GM19463 (cell line): ENCODE results near the gene ZNF782.
"Not testable (repeated sequence)": the region's sequence is repeated elsewhere in the genome, so short reads cannot be mapped to it uniquely, and the experiment has no call there.

Experiments
- ATAC-seq: cut with Tn5 transposase; IDR thresholded peaks from one replicate; pipeline ENCODE4 v1.9.1; 2021; ENCODE audit warnings: mild to moderate bottlenecking, moderate library complexity; ENCODE audit not compliant: unreplicated experiment

ZNF782 gene

DNA sequence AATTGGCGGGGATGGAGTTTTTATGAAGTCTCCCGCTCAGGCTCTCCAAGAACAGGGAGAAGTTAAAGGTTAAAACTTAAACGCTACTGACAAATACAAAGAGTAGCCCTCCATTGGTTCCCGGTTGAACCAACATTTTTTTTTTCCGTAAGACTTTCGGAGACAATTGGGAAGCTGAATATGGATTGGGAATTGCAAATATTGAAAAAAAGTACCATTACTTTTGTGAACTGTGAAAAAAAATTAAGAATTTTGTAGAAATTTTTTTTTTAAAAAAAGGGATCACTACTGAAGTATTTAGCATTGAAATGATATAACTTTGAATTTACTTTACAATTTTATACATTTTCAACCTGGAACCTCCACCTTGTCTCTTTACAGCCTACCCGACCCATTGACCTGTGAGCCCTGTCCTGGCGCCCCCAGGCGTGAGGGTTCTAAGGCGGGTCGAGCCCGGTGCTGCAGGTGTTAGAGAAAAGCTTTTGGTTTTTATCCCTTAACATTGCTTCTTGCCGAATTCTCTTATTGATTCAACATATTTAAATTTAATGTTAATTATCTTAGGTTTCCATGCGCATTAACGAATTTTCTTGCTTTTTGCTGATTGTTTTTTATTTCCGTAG lies 448 bp upstream of the ZNF782 start:
- no peak for ATAC-seq

DNA sequence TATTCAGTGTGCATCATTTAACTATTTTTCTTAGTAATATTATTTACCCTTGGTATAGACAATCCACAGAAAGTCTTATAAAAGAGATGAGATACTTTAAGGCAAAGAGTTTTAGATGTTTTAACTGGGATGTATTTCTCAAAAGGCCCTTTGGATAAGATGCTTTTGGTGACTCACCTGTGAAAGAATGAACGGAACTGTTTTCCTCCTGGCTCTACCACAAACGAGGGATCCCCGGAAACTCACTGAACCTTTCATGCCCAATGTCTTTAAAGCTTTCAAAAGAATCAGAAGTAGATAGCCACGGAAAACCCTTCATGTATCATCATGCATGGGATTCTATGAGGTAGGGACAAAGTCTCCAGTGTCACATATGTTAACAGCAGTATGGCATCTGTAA lies 1.6 kb downstream of the ZNF782 start:
- no peak for ATAC-seq

- no peak for ATAC-seq
Measured at GRCh38 chr9:96844040-96844439, 10.3 kb downstream of the ZNF782 start.

- ATAC-seq, result no peak
Measured at GRCh38 chr9:96818533-96818932, 35.8 kb downstream of the ZNF782 start.

DNA sequence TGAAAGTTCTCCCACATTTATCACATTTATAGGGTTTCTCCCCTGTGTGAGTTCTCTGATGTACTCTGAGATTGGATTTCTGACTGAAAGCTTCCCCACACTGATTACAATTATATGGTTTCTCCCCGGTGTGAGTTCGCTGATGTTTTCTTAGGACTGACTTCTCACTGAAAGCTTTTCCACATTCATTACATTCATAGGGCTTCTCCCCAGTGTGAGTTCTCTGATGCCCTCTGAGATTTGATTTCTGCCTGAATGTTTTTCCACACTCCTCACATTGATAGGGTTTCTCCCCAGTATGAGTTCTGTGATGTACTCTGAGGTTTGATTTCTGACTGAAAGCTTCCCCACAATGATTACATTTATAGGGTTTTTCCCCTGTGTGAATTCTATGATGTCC lies 36.3 kb downstream of the ZNF782 start:
- ATAC-seq, result no peak

- no peak for ATAC-seq
Measured at GRCh38 chr9:96813607-96814006, 40.7 kb downstream of the ZNF782 start.

DNA sequence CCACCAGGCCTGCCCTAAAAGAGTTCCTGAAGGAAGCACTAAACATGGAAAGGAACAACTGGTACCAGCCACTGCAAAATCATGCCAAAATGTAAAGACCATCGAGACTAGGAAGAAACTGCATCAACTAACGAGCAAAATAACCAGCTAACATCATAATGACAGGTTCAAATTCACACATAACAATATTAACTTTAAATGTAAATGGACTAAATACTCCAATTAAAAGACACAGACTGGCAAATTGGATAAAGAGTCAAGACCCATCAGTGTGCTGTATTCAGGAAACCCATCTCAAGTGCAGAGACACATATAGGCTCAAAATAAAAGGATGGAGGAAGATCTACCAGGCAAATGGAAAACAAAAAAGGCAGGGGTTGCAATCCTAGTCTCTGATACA lies 55.4 kb downstream of the ZNF782 start:
- not testable (repeated sequence) for ATAC-seq

DNA sequence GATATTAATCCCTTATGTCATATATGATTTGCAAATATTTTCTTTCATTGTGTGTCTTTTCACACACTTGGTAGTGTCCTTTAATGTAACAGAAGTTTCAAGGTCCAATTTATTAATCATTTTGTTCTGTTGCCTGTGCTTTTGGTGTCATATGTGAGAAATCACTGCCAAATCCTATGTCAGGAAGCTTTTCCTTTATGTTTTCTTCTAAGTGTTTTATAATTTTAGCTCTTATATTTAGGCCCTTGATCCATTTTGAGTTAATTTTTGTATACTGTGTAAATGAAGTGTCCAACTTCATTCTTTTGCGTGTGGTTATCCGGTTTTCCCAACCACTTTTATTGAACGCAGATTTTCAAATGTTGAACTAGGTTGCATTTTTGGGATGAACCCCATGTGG lies 70.3 kb downstream of the ZNF782 start:
- ATAC-seq, result no peak

DNA sequence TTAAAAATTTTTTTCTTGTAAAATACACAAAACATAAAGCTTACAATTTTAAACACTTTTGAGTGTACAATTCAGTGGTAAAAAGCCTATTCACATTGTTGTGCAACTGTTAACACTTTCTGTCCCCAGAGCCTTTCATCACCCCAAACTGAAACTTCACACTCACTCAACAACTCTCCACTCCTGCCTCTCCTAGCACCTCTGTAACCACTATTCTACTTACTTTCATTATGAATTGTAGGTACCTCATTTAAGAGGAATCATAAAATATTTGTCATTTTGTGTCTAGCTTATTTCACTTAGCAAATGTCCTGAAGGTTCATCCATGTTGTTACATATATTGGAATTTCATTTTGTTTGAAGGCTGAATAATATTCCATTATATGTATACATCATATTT lies 72.1 kb downstream of the ZNF782 start:
- ATAC-seq, result no peak

- no peak for ATAC-seq
Measured at GRCh38 chr9:96781552-96781951, 72.8 kb downstream of the ZNF782 start.

- no peak for ATAC-seq
Measured at GRCh38 chr9:96779089-96779488, 75.2 kb downstream of the ZNF782 start.

- no peak for ATAC-seq
Measured at GRCh38 chr9:96777426-96777864, 76.9 kb downstream of the ZNF782 start.

- no peak for ATAC-seq
Measured at GRCh38 chr9:96771124-96771523, 83.2 kb downstream of the ZNF782 start.

DNA sequence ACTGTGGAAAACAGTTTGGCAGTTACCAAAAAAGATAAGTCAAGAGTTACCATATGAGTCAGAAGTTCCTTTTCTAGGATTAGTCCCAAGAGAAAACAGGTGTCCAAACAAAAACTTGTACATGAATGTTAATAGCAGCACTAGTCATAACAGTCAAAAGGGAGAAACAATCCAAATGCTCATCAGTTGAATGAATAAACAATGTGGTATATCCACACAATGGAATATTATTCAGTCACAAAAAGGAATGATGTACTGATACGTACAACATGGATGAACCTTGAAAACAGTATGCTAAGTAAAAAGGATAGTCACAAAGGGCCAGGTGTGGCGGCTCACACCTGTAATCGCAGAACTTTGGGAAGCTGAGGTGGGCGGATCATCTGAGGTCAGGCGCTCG lies 84.3 kb downstream of the ZNF782 start:
- no peak for ATAC-seq
